Heart left ventricle (tissue), 16 donors: ENCODE measurements around the gene TJP3. TPM values are rescaled to one million over a fixed set of nuclear protein-coding genes. Genes with fewer than 3 reads are reported as not detected.

ENCODE experiments used
- ATAC-seq, 4 donors: fragments of 200-7000 bp; cut with Tn5 transposase; one replicate each; pipeline ENCODE4 v1.9.1; 2020 to 2022; ENCODE audit warnings: moderate library complexity in 4 of 4, mild to moderate bottlenecking in 3 of 4, moderate number of reproducible peaks in 1 of 4
- DNase-seq, 5 donors: peaks; one replicate each; pipeline ENCODE4 v3.0.0-alpha.2; 2020
- H3K27ac ChIP-seq, 12 donors: fragments of 200-600 bp; sonication (generic) in 4 of 12; one replicate each; pipeline versions ENCODE4 v1.5.0 to v1.8.0; 2016 to 2022; ENCODE audit warnings: mild to moderate bottlenecking in 2 of 12
- H3K27me3 ChIP-seq, 9 donors: fragments of 200-600 bp; sonication (generic) in 2 of 9; one replicate each; pipeline versions ENCODE4 v1.5.1 to v1.8.0; 2016 to 2022; ENCODE audit warnings: mild to moderate bottlenecking in 3 of 9
- H3K36me3 ChIP-seq, 9 donors: fragments of 200-600 bp; sonication (generic) in 2 of 9; one replicate each; pipeline versions ENCODE4 v1.5.0 to v1.8.0; 2018 to 2022; ENCODE audit warnings: mild to moderate bottlenecking in 2 of 9
- H3K4me1 ChIP-seq, 12 donors: fragments of 200-600 bp; sonication (generic) in 4 of 12; one replicate each; pipeline versions ENCODE4 v1.5.0 to v1.8.0; 2016 to 2022; ENCODE audit warnings: mild to moderate bottlenecking in 3 of 12
- H3K4me3 ChIP-seq, 12 donors: fragments of 200-600 bp; sonication (generic) in 4 of 12; one replicate each; pipeline versions ENCODE4 v1.5.0 to v1.8.0; 2017 to 2022; ENCODE audit warnings: mild to moderate bottlenecking in 9 of 12, moderate library complexity in 4 of 12
- H3K9me3 ChIP-seq, 12 donors: fragments of 200-600 bp; sonication (generic) in 4 of 12; one replicate each; pipeline versions ENCODE4 v1.5.0 to v1.8.0; 2016 to 2022; ENCODE audit warnings: mild to moderate bottlenecking in 1 of 12
- CTCF ChIP-seq, 12 donors: fragments of 200-600 bp; sonication (generic) in 4 of 12; IDR thresholded peaks; one replicate each; pipeline versions ENCODE4 v1.5.0 to v1.8.0; 2018 to 2022; ENCODE audit warnings: antibody characterized with exemption in 12 of 12, mild to moderate bottlenecking in 5 of 12
- POLR2A ChIP-seq, 2 donors: fragments of 450-650 bp; IDR thresholded peaks; one replicate each; pipeline ENCODE4 v1.6.1; 2017; ENCODE audit warnings: antibody characterized with exemption in 2 of 2, mild to moderate bottlenecking in 2 of 2, moderate library complexity in 2 of 2
- WGBS, 4 donors: extraction: QIAGEN DNeasy Blood & Tissue Kit in 2 of 4; methylation state at CpG; one replicate each; pipeline versions ENCODE4 v1.1.5 to v1.1.7; 2013 to 2018; 5-methylcytosine and 5-hydroxymethylcytosine counted together
- intact Hi-C, 10 donors: fragments of 100-400 bp; cut with DNase I; formaldehyde crosslinking; loops; one replicate each; pipeline versions ENCODE4 v1.11.1 to v1.14.2; 2022
- polyA plus RNA-seq, 2 donors: library from polyadenylated mRNA; stranded (reverse); fragments of 200-250 nt; gene quantifications; one replicate each; pipeline ENCODE4 v1.2.3, GENCODE V29; 2013
- total RNA-seq, 9 donors: library from RNA; depleted of rRNA in 2 of 9; stranded (reverse); fragments of >200 nt in 2 of 9; fragmentation: NEBNext Ultra II Directional in 3 of 9; extraction: Animal tissue kit (Norgen Biotek cat#: 25700) in 3 of 9; gene quantifications; one replicate each; pipeline versions ENCODE4 v1.1.0 to v1.2.4, GENCODE V29; 2016 to 2023
- donor health status: ischemic (EF 13 %, LVEDD 7.1; RV severe dilation, severe dysfunction).
- donor health status: healthy with polysubstance abuse.
- donor health status: DM: no; HTN: yes; CAD: no.
- donor health status: DM: no; HTN: no; CAD: no.
- donor health status: ischemic (EF 25% LVEDD 6.9; RV normal size, moderate dysfunction).
- donor health status: ischemic (EF 25% LVEDD 5.7; RV mildly dilated, moderate dysfunction).
- donor health status: healthy.
- donor health status: DM: yes; HTN: yes; CAD: no.
- donor health status: ischemic (EF 35%, LVEDD 5.7; RV mildly dilated, moderate dysfunction).
- donor health status: nonischemic (EF 11% LVEDD 7.7; RV severe dilation, severe dysfunction).
- donor health status: DM: yes; HTN: yes; CAD: no.
- donor health status: PGD.
- donor health status: ischemic (EF 29% LVEDD 5.4; RV normal size, mild dysfunction).
- donor health status: nonischemic (EF 23%, LVEDD 6.1; RV moderate dilation, normal function).

Gene TJP3
- total and polyA plus RNA-seq, 11 donors: 0.06 to 0.48 (median 0.41) TPM; not detected in 8

GRCh38 chr19:3759482-3760254 lies 51.5 kb downstream of the TJP3 start:
- peaks cover 5 to 43% (median 28%) of the 10 kb centered on the region in 12 donors for H3K4me1 ChIP-seq

DNA sequence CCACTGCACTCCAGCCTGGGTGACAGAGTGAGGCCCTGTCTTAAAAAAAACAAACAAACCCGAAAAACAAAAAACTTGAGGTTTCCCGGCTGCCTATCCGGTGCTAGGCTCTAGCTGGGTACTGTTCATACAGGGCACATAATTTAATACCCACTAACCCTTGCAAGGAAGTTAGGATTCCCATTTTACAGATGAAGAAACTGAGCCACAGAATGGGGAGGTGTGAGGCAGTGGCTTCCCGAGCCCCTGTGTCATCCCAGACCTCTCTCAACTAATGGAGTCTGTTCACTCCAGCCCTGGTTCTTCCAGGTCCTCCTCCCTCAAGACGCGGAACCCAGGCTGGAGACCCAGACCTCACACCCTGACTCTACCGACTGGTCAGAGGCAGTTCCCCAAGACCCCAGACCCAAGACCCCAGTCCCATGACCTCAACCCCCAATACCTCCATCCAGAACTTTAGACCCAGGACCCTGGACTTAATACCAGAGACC lies 52.7 kb downstream of the TJP3 start:
- TF ChIP-seq CTCF (IDR thresholded peaks at IDR 0.05) (no peak), POLR2A (IDR thresholded peaks at IDR 0.05) (no peak)
- Histone ChIP-seq H3K4me3 (peak overlapping the region; percentile 69 to 98 (median 90)), H3K36me3 (peaks cover 0 to 46% (median 38%) of the 10 kb centered on the region in 9 donors), H3K27me3 (no peaks in the 10 kb centered on the region), H3K9me3 (no peaks in the 10 kb centered on the region), H3K27ac (peak overlapping the region in 11 of 12 donors; percentile 83 to 99 (median 97)), H3K4me1 (peaks cover 5 to 43% (median 28%) of the 10 kb centered on the region in 12 donors)
- 36 to 44% (median 40%) methylated on average over 7 of the region's 7 CpGs for WGBS, 4 donors
- intact Hi-C loops: loop anchor here in 6 of 10 donors (5.0 to 10.0 kb wide), 4 partner anchors 61 to 226 kb away; partner anchors contain the start of gene EEF2 (in 5 of the 6)
- ATAC-seq: no peak
- no peak for DNase-seq

More at GRCh38 chr19:3759482-3760254, 51.5 kb downstream of the TJP3 start:
- Histone ChIP-seq H3K27me3 (no peaks in the 10 kb centered on the region), H3K27ac (no peak overlapping the region), H3K4me3 (peak overlapping the region in 1 of 12 donors; percentile 88), H3K9me3 (no peaks in the 10 kb centered on the region), H3K36me3 (peaks cover 0 to 34% (median 32%) of the 10 kb centered on the region in 9 donors)
- no peak for DNase-seq
- TF ChIP-seq POLR2A (IDR thresholded peaks at IDR 0.05) (no peak), CTCF (IDR thresholded peaks at IDR 0.05) (no peak)
- intact Hi-C loops: loop anchor here in 6 of 10 donors (5.0 to 10.0 kb wide), 4 partner anchors 63 to 228 kb away; partner anchors contain the start of gene EEF2 (in 5 of the 6)
- 88 to 94% (median 91%) methylated on average over 8 to 19 of the region's 19 CpGs for WGBS, 4 donors
- no peak for ATAC-seq

- peaks cover 0 to 50% (median 35%) of the 10 kb centered on the region in 9 donors for H3K36me3 ChIP-seq
- peak; percentile 90 to 98 (median 93) for DNase-seq
- H3K4me1 ChIP-seq: peaks cover 5 to 43% (median 28%) of the 10 kb centered on the region in 12 donors
- peak within 1 kb of the TSS; percentile 90 to 99 (median 97) for H3K27ac ChIP-seq
- 3 to 7% (median 4%) methylated on average over 25 to 45 of the region's 45 CpGs for WGBS, 4 donors
- H3K9me3 ChIP-seq: no peaks in the 10 kb centered on the region
- intact Hi-C loops: loop anchor here in 6 of 10 donors (5.0 to 10.0 kb wide), 4 partner anchors 61 to 226 kb away; partner anchors contain the start of gene EEF2 (in 5 of the 6)
- H3K4me3 ChIP-seq: peak within 1 kb of the TSS; percentile 69 to 98 (median 90)
- TF ChIP-seq POLR2A (IDR thresholded peaks at IDR 0.05) (peak in 1 of 2 donors; percentile 85), CTCF (IDR thresholded peaks at IDR 0.05) (peak; percentile 53 to 97 (median 81))
- ATAC-seq: peak; percentile 27 to 70 (median 58)
- no peaks in the 10 kb centered on the region for H3K27me3 ChIP-seq
Measured at GRCh38 chr19:3761382-3762129, 53.4 kb downstream of the TJP3 start, which contains the start of gene APBA3. APBA3 (minus strand) TSS chr19:3761692; CDS start chr19:3760264, 1,428 bp downstream.
